ENCODE results near the gene CACNA2D1.
"Not testable (repeated sequence)": the region's sequence is repeated elsewhere in the genome, so short reads cannot be mapped to it uniquely, and the experiment has no call there.

Gene CACNA2D1

GRCh38 chr7:82039621-82040020, 404.0 kb downstream of the CACNA2D1 start:
- DNase-seq (ENCODE audit: low spot score), result no peak

- peak; percentile 39 for DNase-seq (ENCODE audit: low spot score)
Measured at GRCh38 chr7:82036146-82036886, 407.3 kb downstream of the CACNA2D1 start.

DNA sequence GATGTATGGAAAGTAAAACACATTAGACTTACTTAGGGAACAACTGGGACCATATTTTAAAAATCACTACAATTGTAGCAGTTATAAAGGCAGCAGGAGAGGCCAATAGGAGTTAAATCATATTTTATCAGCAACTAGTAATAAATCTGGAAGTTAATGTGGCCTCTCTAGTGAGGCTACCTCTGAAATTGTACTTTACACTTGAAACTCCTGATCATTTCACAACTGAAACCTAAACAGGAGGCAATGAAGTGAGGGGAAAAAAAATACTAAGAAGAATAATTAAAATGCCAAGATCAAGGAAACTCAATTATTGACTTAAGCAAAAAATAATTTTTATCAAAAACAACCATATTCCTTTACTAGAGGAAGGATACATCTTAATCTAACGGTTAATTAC, 408.1 kb downstream of the CACNA2D1 start:
- DNase-seq (ENCODE audit: low spot score), result no peak

GRCh38 chr7:82032901-82033300, 410.7 kb downstream of the CACNA2D1 start:
- no peak for DNase-seq (ENCODE audit: low spot score)

DNA sequence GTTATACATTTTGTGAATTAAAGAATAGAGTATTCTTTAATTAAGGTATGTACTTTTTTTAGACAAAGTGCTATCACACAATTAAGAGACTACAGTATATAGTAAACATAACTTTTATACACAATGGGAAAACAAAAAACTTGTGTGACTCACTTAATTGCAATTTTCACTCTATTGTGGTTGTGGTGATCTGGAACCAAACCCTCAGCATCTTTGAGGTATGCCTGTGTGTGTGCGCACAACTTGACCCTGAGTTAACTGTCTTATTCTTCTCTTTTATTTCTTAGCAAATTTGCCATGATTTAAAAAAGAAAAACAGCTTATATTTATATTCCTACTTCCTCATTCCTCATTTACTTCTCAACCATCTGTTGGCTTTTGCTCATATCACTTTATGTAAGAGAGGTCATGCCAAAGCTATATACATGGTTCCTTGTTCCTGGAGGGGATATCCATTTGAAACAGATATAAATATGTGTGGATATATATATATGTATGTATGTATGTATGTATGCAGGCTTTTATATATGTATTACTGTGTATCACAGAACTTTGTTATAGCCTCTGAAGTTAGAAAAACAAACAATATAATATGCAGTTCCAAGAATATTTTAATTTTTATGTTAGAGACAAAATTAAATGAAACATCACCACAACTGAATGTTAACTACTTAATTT, 414.2 kb downstream of the CACNA2D1 start:
- no peak for DNase-seq (ENCODE audit: low spot score)

- no peak for DNase-seq (ENCODE audit: low spot score)
Measured at GRCh38 chr7:82028097-82028496, 415.5 kb downstream of the CACNA2D1 start.

- no peak for DNase-seq (ENCODE audit: low spot score)
Measured at GRCh38 chr7:82021713-82022112, 421.9 kb downstream of the CACNA2D1 start.

- no peak for DNase-seq (ENCODE audit: low spot score)
Measured at GRCh38 chr7:82021036-82021435, 422.5 kb downstream of the CACNA2D1 start.

- no peak for DNase-seq (ENCODE audit: low spot score)
Measured at GRCh38 chr7:82019551-82020475, 423.8 kb downstream of the CACNA2D1 start.

DNA sequence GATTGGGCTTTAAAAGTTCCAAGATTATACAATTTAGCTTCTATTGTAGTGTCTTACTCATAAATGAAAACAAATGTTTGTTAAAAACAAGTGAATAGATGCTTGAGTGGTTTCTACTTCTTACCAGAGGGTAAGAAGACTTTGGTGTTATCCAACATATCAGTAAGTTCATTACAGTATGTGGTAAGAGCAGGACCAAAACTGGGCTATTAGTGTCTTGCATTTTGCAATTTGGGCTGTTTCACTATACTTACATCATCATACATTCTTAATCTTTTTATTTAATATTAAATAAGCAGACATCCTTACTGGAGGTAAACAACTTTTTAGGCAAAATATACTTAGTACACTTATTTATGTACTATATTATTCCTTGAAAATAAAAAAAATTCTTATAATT, 425.4 kb downstream of the CACNA2D1 start:
- DNase-seq (ENCODE audit: low spot score), result no peak

- DNase-seq (ENCODE audit: low spot score), result no peak
Measured at GRCh38 chr7:82017334-82017943, 426.1 kb downstream of the CACNA2D1 start.

- DNase-seq (ENCODE audit: low spot score), result no peak
Measured at GRCh38 chr7:82015751-82016150, 427.8 kb downstream of the CACNA2D1 start.

DNA sequence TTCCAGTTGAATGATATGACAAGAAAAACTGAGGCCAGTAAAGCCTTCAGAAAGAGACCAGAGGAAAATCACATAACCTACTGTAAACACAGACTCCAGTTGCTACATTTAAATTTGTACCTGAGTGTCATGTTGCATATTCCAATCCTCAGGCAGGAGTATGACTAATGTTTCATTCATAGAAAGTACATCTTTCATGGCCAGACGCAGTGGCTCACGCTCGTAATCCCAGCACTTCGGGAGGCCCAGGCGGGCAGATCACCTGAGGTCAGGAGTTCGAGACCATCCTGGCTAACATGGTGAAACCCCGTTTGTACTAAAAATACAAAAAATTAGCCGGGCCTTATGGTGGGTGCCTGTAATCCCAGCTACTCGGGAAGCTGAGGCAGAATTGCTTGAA, 429.0 kb downstream of the CACNA2D1 start:
- DNase-seq (ENCODE audit: low spot score), result not testable (repeated sequence)

DNA sequence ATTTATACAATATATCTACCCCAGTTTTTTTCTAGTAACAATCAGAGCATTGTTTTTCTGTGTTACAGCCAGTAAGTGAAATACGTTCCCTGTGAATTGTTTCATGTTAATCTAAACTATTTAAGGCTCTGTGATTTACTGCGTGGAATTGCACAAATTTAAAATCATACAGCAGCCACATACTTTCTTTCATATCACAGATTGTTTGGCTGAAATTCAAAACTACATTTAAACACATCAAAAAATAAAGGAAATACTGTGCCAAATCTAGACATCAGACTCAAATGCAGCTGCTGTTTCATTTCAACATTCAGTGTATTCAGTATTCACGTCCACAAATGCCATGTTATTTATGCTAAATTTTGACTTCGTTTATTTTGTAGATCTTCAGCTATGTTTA, 431.1 kb downstream of the CACNA2D1 start:
- DNase-seq (ENCODE audit: low spot score), result no peak

- DNase-seq (ENCODE audit: low spot score), result no peak
Measured at GRCh38 chr7:82010416-82010815, 433.2 kb downstream of the CACNA2D1 start.

GRCh38 chr7:82007315-82007714, 436.3 kb downstream of the CACNA2D1 start:
- no peak for DNase-seq (ENCODE audit: low spot score)

GRCh38 chr7:82005056-82005455, 438.5 kb downstream of the CACNA2D1 start:
- no peak for DNase-seq (ENCODE audit: low spot score)

DNA sequence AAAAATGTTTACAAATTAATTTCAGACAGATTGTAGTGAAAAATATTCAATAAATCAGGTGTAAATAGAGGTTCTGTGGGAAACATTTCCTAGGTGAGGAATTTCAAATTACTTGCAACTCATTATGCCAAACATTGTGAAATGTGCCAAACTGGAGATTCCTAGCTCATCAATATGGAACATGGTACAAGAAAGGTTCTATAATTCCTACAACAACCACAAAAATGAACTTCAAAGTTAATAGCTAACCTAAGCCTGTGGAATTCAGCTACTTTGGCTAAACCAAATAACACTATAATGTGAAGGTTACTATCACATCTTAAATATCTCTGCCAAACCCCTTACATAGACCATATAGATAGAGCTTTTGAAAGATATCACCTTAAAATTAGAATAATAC, 450.4 kb downstream of the CACNA2D1 start:
- DNase-seq (ENCODE audit: low spot score), result no peak

DNA sequence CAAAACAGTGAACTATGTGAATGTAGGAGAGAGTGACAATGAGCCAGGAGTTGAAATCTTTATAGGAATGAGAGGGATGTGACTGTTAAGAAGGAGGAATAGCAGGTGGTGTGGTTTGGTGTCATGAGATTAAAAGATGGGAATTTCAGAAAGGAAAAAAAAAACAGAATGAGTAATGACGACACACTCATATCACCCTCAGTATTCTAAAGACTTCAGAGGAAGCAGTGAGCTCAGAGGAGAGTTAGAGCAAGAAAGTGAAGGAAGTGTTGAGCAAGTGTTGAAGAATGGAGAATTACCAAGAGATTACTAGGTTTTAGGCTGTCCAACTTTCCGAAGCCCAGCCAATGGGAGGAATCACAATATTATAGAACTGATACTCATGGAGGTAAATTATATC, 453.2 kb downstream of the CACNA2D1 start:
- peak; percentile 15 for DNase-seq (ENCODE audit: low spot score)

DNA sequence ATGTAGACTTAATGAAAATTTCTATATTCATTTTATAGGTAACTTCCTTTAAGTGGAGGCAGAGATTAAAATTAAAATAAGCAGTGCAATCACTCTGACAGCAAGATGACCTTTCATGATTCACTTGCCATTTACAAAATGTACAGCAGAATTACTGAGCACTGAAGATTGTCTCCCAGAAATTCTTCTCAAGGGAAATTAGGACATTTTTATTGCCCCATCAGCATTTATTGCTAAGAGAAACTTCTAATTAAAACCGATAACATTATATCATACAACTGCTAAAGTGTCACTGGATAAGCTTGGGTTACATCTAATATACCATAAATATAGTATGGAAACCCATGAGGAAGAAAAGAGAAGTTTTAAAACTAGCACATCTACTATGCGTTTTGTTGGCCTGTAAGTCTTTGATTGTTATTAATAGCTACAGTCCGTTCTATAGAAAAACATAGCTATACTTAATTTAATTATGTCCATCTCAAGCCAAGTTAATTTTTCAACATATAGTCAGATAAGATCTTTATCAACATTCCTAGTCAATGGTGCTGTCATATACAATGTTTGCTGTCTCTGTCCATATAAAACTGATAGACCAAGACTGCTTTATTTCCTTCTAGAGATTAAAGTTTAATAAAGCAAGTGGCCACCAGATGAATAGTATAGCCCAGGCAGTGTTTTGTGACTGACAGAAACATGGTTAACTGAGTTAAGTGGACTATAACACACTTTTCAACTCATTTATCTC, 456.7 kb downstream of the CACNA2D1 start:
- DNase-seq (ENCODE audit: low spot score), result no peak

DNA sequence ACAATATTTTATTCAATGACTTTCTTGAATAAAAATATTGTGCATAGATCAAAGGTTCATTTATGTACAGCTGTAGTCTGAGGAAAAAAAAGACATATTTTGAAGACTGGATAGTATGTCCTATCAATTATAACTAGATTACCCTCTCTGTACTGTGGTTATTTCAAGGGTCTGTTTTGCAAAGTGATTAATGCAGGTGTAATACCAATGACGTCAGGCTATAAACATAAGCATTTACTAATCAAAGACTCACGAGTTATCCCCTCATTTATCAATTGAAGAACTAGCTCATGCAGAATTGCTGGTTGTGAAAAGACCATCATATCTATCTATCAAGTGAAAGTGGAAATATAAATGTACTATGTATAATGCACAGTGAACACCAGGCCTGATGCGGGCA, 460.2 kb downstream of the CACNA2D1 start:
- no peak for DNase-seq (ENCODE audit: low spot score)
